Liver (tissue), 3 donors: ENCODE results near the gene RPL13A.

Experiments
- JUND ChIP-seq, 2 donors: IDR thresholded peaks; 2 replicates each; pipeline ENCODE4 v1.6.1; 2016; ENCODE audit warnings: antibody characterized with exemption in 2 of 2
- RAD21 ChIP-seq, 2 donors: IDR thresholded peaks; 2 replicates each; pipeline ENCODE4 v1.6.1; 2016; ENCODE audit warnings: antibody characterized with exemption in 2 of 2, mild to moderate bottlenecking in 2 of 2
- TF ChIP-seq, protein P1 (sequence below): IDR thresholded peaks from 2 replicates; pipeline ENCODE4 v1.6.1; 2016; ENCODE audit warnings: antibody characterized with exemption
- TF ChIP-seq, protein P2 (sequence below): IDR thresholded peaks from 2 replicates; pipeline ENCODE4 v1.6.1; 2016; ENCODE audit warnings: antibody characterized with exemption, mild to moderate bottlenecking
- TF ChIP-seq, protein P3 (sequence below): fragments of 150-350 bp; IDR thresholded peaks from 2 replicates; pipeline ENCODE4 v1.5.1; 2017; ENCODE audit warnings: improper control_type of control experiment, low read depth, low read length; ENCODE audit not compliant: missing input control
- donor health status: healthy.
- donor health status: healthy.

DNA sequence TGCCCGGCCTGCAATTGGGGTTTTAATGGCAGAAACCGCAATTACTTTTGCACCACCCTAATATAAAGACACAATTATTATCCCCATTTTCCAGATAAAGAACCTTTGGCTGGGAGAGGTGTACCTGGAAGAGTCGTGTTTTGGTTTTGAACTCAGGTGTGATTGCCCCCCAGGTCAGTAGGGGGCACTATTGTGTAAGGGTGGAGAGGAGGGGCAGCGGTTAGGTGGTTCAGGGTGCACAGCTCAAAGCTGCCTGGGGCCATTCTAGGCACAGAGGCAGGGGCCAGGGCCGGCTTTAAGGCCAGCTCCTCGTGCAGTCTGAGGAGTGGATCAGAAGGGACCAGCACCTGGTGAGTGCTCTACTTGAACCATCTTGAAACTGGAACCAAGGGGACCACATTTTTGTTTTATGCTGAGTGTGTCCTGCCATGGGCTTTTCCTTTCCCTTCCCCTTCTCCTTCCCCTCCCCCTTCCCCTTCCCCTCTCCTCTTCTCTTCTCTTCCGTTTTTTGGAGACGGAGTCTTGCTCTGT is 19.2 kb downstream of the RPL13A start:
- TF ChIP-seq JUND (IDR thresholded peaks at IDR 0.05): no peak
- TF ChIP-seq, protein P1, sequence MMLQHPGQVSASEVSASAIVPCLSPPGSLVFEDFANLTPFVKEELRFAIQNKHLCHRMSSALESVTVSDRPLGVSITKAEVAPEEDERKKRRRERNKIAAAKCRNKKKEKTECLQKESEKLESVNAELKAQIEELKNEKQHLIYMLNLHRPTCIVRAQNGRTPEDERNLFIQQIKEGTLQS: no peak
- TF ChIP-seq RAD21 (IDR thresholded peaks at IDR 0.05): peak; percentile 90 to 93
- TF ChIP-seq, protein P2, sequence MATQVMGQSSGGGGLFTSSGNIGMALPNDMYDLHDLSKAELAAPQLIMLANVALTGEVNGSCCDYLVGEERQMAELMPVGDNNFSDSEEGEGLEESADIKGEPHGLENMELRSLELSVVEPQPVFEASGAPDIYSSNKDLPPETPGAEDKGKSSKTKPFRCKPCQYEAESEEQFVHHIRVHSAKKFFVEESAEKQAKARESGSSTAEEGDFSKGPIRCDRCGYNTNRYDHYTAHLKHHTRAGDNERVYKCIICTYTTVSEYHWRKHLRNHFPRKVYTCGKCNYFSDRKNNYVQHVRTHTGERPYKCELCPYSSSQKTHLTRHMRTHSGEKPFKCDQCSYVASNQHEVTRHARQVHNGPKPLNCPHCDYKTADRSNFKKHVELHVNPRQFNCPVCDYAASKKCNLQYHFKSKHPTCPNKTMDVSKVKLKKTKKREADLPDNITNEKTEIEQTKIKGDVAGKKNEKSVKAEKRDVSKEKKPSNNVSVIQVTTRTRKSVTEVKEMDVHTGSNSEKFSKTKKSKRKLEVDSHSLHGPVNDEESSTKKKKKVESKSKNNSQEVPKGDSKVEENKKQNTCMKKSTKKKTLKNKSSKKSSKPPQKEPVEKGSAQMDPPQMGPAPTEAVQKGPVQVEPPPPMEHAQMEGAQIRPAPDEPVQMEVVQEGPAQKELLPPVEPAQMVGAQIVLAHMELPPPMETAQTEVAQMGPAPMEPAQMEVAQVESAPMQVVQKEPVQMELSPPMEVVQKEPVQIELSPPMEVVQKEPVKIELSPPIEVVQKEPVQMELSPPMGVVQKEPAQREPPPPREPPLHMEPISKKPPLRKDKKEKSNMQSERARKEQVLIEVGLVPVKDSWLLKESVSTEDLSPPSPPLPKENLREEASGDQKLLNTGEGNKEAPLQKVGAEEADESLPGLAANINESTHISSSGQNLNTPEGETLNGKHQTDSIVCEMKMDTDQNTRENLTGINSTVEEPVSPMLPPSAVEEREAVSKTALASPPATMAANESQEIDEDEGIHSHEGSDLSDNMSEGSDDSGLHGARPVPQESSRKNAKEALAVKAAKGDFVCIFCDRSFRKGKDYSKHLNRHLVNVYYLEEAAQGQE: no peak
- TF ChIP-seq, protein P3, sequence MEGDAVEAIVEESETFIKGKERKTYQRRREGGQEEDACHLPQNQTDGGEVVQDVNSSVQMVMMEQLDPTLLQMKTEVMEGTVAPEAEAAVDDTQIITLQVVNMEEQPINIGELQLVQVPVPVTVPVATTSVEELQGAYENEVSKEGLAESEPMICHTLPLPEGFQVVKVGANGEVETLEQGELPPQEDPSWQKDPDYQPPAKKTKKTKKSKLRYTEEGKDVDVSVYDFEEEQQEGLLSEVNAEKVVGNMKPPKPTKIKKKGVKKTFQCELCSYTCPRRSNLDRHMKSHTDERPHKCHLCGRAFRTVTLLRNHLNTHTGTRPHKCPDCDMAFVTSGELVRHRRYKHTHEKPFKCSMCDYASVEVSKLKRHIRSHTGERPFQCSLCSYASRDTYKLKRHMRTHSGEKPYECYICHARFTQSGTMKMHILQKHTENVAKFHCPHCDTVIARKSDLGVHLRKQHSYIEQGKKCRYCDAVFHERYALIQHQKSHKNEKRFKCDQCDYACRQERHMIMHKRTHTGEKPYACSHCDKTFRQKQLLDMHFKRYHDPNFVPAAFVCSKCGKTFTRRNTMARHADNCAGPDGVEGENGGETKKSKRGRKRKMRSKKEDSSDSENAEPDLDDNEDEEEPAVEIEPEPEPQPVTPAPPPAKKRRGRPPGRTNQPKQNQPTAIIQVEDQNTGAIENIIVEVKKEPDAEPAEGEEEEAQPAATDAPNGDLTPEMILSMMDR: peak; percentile 83
